GM18868 (cell line): ENCODE results near the gene DAZAP2.
A peak's percentile ranks its signal among the peaks of the same experiment; 100 is the strongest.

ENCODE experiments used
- ATAC-seq: cut with Tn5 transposase; IDR thresholded peaks from one replicate; pipeline ENCODE4 v1.9.1; 2021; ENCODE audit warnings: mild to moderate bottlenecking, moderate library complexity; ENCODE audit not compliant: unreplicated experiment

Gene DAZAP2

GRCh38 chr12:51238510-51239334, at the start of gene DAZAP2:
Gene DAZAP2, plus strand, starts transcription at chr12:51238826. Its CDS starts 82 bp downstream, at chr12:51238908.
- peak; percentile 94 for ATAC-seq

GRCh38 chr12:51189790-51190355, 48.8 kb upstream of the DAZAP2 start:
- ATAC-seq = no peak

- no peak for ATAC-seq
Measured at GRCh38 chr12:51190820-51191219, 47.8 kb upstream of the DAZAP2 start.

- ATAC-seq = no peak
Measured at GRCh38 chr12:51191516-51192283, 46.9 kb upstream of the DAZAP2 start.

GRCh38 chr12:51192284-51192671, 46.3 kb upstream of the DAZAP2 start:
- ATAC-seq = no peak

GRCh38 chr12:51195841-51196240, 42.8 kb upstream of the DAZAP2 start:
- ATAC-seq = no peak

GRCh38 chr12:51196547-51196946, 42.1 kb upstream of the DAZAP2 start:
- no peak for ATAC-seq

- no peak for ATAC-seq
Measured at GRCh38 chr12:51197736-51198567, 40.7 kb upstream of the DAZAP2 start.

- no peak for ATAC-seq
Measured at GRCh38 chr12:51198568-51199365, 39.9 kb upstream of the DAZAP2 start.

GRCh38 chr12:51199366-51199945, 39.2 kb upstream of the DAZAP2 start:
- ATAC-seq = no peak

GRCh38 chr12:51200156-51200555, 38.5 kb upstream of the DAZAP2 start:
- ATAC-seq = no peak

GRCh38 chr12:51200806-51201205, 37.8 kb upstream of the DAZAP2 start:
- ATAC-seq = no peak

- no peak for ATAC-seq
Measured at GRCh38 chr12:51202718-51203117, 35.9 kb upstream of the DAZAP2 start.

- ATAC-seq = no peak
Measured at GRCh38 chr12:51205350-51205749, 33.3 kb upstream of the DAZAP2 start.

- no peak for ATAC-seq
Measured at GRCh38 chr12:51208016-51208660, 30.5 kb upstream of the DAZAP2 start.

- ATAC-seq = no peak
Measured at GRCh38 chr12:51209259-51209658, 29.4 kb upstream of the DAZAP2 start.

GRCh38 chr12:51210690-51211395, 27.8 kb upstream of the DAZAP2 start:
- ATAC-seq = no peak

GRCh38 chr12:51214895-51215294, 23.7 kb upstream of the DAZAP2 start:
- ATAC-seq = no peak

- no peak for ATAC-seq
Measured at GRCh38 chr12:51216642-51217041, 22.0 kb upstream of the DAZAP2 start.
